H1 (cell line): ENCODE data around the gene PPP4R3C. TPM values are rescaled to one million over a fixed set of nuclear protein-coding genes. Genes with fewer than 3 reads are reported as not detected.

ENCODE experiments used
- CTCF ChIA-PET: fragments of 300-600 bp; sonication (Branson Sonifier 250); formaldehyde crosslinking; loops from one replicate; lab custom pipeline; 2021; ENCODE audit not compliant: partially characterized antibody; lab: Charles Lee
- POLR2A ChIA-PET: fragments of 300-600 bp; sonication (Branson Sonifier 250); formaldehyde crosslinking; loops from one replicate; lab custom pipeline; 2021; ENCODE audit warnings: inconsistent platforms; ENCODE audit not compliant: partially characterized antibody; lab: Charles Lee
- DNase-seq, 2 experiments: peaks; one replicate each; pipeline versions ENCODE4 v3.0.0 to v3.0.0-alpha.2; 2010 to 2022; ENCODE audit warnings: low spot score in 2 of 2, low read depth in 1 of 2, mixed read lengths in 1 of 2
- FAIRE-seq: peaks from 2 replicates; lab custom pipeline; 2011; peaks lifted over from hg19 to GRCh38; lab: Jason Lieb, UNC
- H2AFZ ChIP-seq: 2 replicates; pipeline ENCODE4 v1.8.1; 2012; ENCODE audit warnings: low read length, inconsistent platforms
- H2AK5ac ChIP-seq: 2 replicates; pipeline ENCODE4 v1.6.1; 2013; ENCODE audit warnings: low read depth, low read length
- H2BK120ac ChIP-seq: replicated peaks from 2 replicates; pipeline ENCODE3; 2013; ENCODE audit warnings: low read depth, low read length, inconsistent platforms
- H2BK12ac ChIP-seq: 2 replicates; pipeline ENCODE4 v1.6.1; 2013; ENCODE audit warnings: low read depth, low read length
- H2BK15ac ChIP-seq: 2 replicates; pipeline ENCODE4 v1.6.1; 2013; ENCODE audit warnings: low read length
- H2BK20ac ChIP-seq: 2 replicates; pipeline ENCODE4 v1.6.1; 2013; ENCODE audit warnings: low read length
- H2BK5ac ChIP-seq: 2 replicates; pipeline ENCODE4 v1.6.1; 2013; ENCODE audit warnings: low read depth, low read length
- H3K14ac ChIP-seq: 2 replicates; pipeline ENCODE4 v1.6.1; 2013; ENCODE audit warnings: inconsistent platforms; ENCODE audit not compliant: insufficient read length
- H3K18ac ChIP-seq: 2 replicates; pipeline ENCODE4 v1.6.1; 2013; ENCODE audit warnings: low read length; ENCODE audit errors: extremely low read depth
- H3K23ac ChIP-seq: 2 replicates; pipeline ENCODE4 v1.6.1; 2013; ENCODE audit warnings: inconsistent platforms; ENCODE audit not compliant: insufficient read length
- H3K23me2 ChIP-seq: 2 replicates; pipeline ENCODE4 v1.6.1; 2013; ENCODE audit warnings: low read depth, low read length
- H3K27ac ChIP-seq: 2 replicates; pipeline ENCODE4 v1.6.1; 2011; ENCODE audit warnings: low read depth, low read length, inconsistent platforms
- H3K27me3 ChIP-seq, 4 experiments: replicated peaks in 1 of 4; 1 replicate in 1 of 4; 2 replicates in 3 of 4; pipeline versions ENCODE4 v1.6.1 to v1.8.1; 2011 to 2013; ENCODE audit warnings: low read length in 3 of 4, mild to moderate bottlenecking in 3 of 4, inconsistent platforms in 2 of 4, mixed read lengths in 2 of 4, moderate library complexity in 1 of 4; ENCODE audit not compliant: control insufficient read depth in 3 of 4, insufficient read depth in 3 of 4; ENCODE audit errors: extremely low read depth in 1 of 4
- H3K36me3 ChIP-seq, 4 experiments: 2 replicates each; pipeline versions ENCODE4 v1.6.1 to v1.8.1; 2011 to 2013; ENCODE audit warnings: mild to moderate bottlenecking in 4 of 4, low read length in 3 of 4, moderate library complexity in 2 of 4, control low read depth in 1 of 4, inconsistent platforms in 1 of 4; ENCODE audit not compliant: insufficient read depth in 4 of 4, control insufficient read depth in 2 of 4
- H3K4ac ChIP-seq: replicated peaks from 2 replicates; pipeline ENCODE3; 2013; ENCODE audit warnings: low read length, low read depth, mixed read lengths, inconsistent platforms; ENCODE audit not compliant: insufficient read length
- H3K4me1 ChIP-seq, 4 experiments: replicated peaks in 1 of 4; 1 replicate in 1 of 4; 2 replicates in 3 of 4; pipeline versions ENCODE4 v1.6.1 to v1.8.1; 2011 to 2013; ENCODE audit warnings: low read length in 3 of 4, inconsistent platforms in 2 of 4, mixed read lengths in 1 of 4; ENCODE audit not compliant: insufficient read depth in 4 of 4, control insufficient read depth in 3 of 4
- H3K4me2 ChIP-seq, 2 experiments: 2 replicates each; pipeline versions ENCODE4 v1.6.1 to v1.8.1; 2011 to 2013; ENCODE audit warnings: low read depth in 2 of 2, low read length in 2 of 2, control low read depth in 1 of 2, inconsistent platforms in 1 of 2, mild to moderate bottlenecking in 1 of 2; ENCODE audit not compliant: insufficient read depth in 1 of 2
- H3K4me3 ChIP-seq, 4 experiments: fragments of 200-600, 300-600 bp in 1 of 4; sonication (generic), shearing (Covaris generic), sonication (Bioruptor Twin) in 1 of 4; 2 replicates each; pipeline versions ENCODE4 v1.5.1 to v1.8.1; 2011 to 2016; ENCODE audit warnings: low read length in 4 of 4, low read depth in 3 of 4, control low read depth in 2 of 4, inconsistent platforms in 2 of 4, mild to moderate bottlenecking in 2 of 4, mixed read lengths in 1 of 4, moderate library complexity in 1 of 4; ENCODE audit not compliant: insufficient read depth in 2 of 4; ENCODE audit errors: extremely low read depth in 1 of 4
- H3K56ac ChIP-seq: replicated peaks from 2 replicates; pipeline ENCODE3; 2013; ENCODE audit warnings: low read depth, mild to moderate bottlenecking, mixed read lengths, low read length, inconsistent platforms; ENCODE audit not compliant: insufficient read length
- H3K79me1 ChIP-seq: 2 replicates; pipeline ENCODE4 v1.6.1; 2013; ENCODE audit warnings: low read depth, low read length, control low read depth
- H3K79me2 ChIP-seq, 2 experiments: 2 replicates each; pipeline versions ENCODE4 v1.6.1 to v1.8.1; 2012 to 2013; ENCODE audit warnings: low read length in 2 of 2, mild to moderate bottlenecking in 2 of 2, inconsistent platforms in 1 of 2; ENCODE audit not compliant: insufficient read depth in 2 of 2, control insufficient read depth in 1 of 2
- H3K9ac ChIP-seq, 4 experiments: replicated peaks in 1 of 4; 1 replicate in 1 of 4; 2 replicates in 3 of 4; pipeline versions ENCODE4 v1.6.1 to v1.8.1; 2011 to 2013; ENCODE audit warnings: low read depth in 3 of 4, low read length in 3 of 4, control low read depth in 2 of 4, mild to moderate bottlenecking in 2 of 4, moderate library complexity in 2 of 4, inconsistent platforms in 1 of 4; ENCODE audit errors: extremely low read depth in 1 of 4
- H3K9me3 ChIP-seq, 2 experiments: 2 replicates each; pipeline versions ENCODE4 v1.6.1 to v1.8.1; 2012 to 2013; ENCODE audit warnings: mild to moderate bottlenecking in 2 of 2, moderate library complexity in 2 of 2, control low read depth in 1 of 2, inconsistent platforms in 1 of 2, low read depth in 1 of 2, low read length in 1 of 2, mixed read lengths in 1 of 2; ENCODE audit not compliant: insufficient read depth in 2 of 2
- H4K20me1 ChIP-seq, 2 experiments: replicated peaks in 1 of 2; 2 replicates each; pipeline versions ENCODE3 to v1.8.1; 2011 to 2013; ENCODE audit warnings: inconsistent platforms in 2 of 2, low read length in 2 of 2, mild to moderate bottlenecking in 1 of 2; ENCODE audit not compliant: insufficient read depth in 2 of 2, control insufficient read depth in 1 of 2
- H4K5ac ChIP-seq: 2 replicates; pipeline ENCODE4 v1.6.1; 2013; ENCODE audit warnings: low read length, low read depth, mixed read lengths, inconsistent platforms; ENCODE audit not compliant: insufficient read length
- H4K8ac ChIP-seq: 2 replicates; pipeline ENCODE4 v1.8.0; 2013; ENCODE audit warnings: mild to moderate bottlenecking, moderate library complexity, low read length, inconsistent platforms; ENCODE audit not compliant: insufficient read depth; ENCODE audit errors: extremely low read depth
- H4K91ac ChIP-seq: replicated peaks from 2 replicates; pipeline ENCODE3; 2013; ENCODE audit warnings: low read length, mixed read lengths, inconsistent platforms; ENCODE audit not compliant: insufficient read length
- CEBPB ChIP-seq: IDR thresholded peaks from 2 replicates; pipeline ENCODE4 v1.6.1; 2012; ENCODE audit warnings: low read depth, low read length
- KDM5A ChIP-seq: fragments of 200-600 bp; IDR thresholded peaks from 2 replicates; pipeline ENCODE4 v1.7.1; 2012; ENCODE audit warnings: mild to moderate bottlenecking, low read length, inconsistent platforms, mixed read lengths
- MAFK ChIP-seq: IDR thresholded peaks from 2 replicates; pipeline ENCODE4 v1.6.1; 2012; ENCODE audit warnings: low read depth, mild to moderate bottlenecking, improper control_type of control experiment, low read length
- NRF1 ChIP-seq: IDR thresholded peaks from 2 replicates; pipeline ENCODE4 v1.6.1; 2011; ENCODE audit warnings: mild to moderate bottlenecking, low read depth, low read length, improper control_type of control experiment
- PHF8 ChIP-seq: fragments of 200-600 bp; sonication (generic); conservative IDR thresholded peaks from 2 replicates; pipeline ENCODE4 v1.7.1; 2012; ENCODE audit warnings: low read depth, mild to moderate bottlenecking, inconsistent platforms, low read length, moderate library complexity
- SUZ12 ChIP-seq: fragments of 200-600 bp; sonication (generic); IDR thresholded peaks from 2 replicates; pipeline ENCODE4 v1.6.1; 2012; ENCODE audit warnings: mild to moderate bottlenecking, inconsistent platforms, low read length, moderate library complexity, mixed read lengths
- WGBS, 2 experiments: shearing (Covaris generic) in 1 of 2; methylation state at CpG; one replicate each; pipeline versions ENCODE4 v1.1.6 to v1.1.7; 2013 to 2015; ENCODE audit warnings: low lambda C conversion rate in 2 of 2, mixed read lengths in 2 of 2, inconsistent platforms in 1 of 2, low coverage in 1 of 2, missing lambda C conversion rate in 1 of 2; ENCODE audit not compliant: insufficient replicate concordance in 2 of 2, insufficient coverage in 1 of 2, insufficient read length in 1 of 2; ENCODE audit errors: extremely low coverage in 1 of 2, missing lambda C conversion rate in 1 of 2; 5-methylcytosine and 5-hydroxymethylcytosine counted together
- long read RNA-seq, 2 experiments: library from RNA in 1 of 2; library from capped mRNA in 1 of 2; stranded (forward); transcript quantifications; one replicate each; pipeline ENCODE4 v2.0.0, GENCODE V29; 2021; ENCODE audit warnings: inconsistent platforms in 1 of 2
- polyA minus RNA-seq, 3 experiments: library from RNA; depleted of rRNA, polyadenylated mRNA; stranded (reverse); fragments of >200 nt; gene quantifications; 1 replicate in 2 of 3; 2 replicates in 1 of 3; pipeline ENCODE4 v1.2.3, GENCODE V29; 2011
- polyA plus RNA-seq, 7 experiments: library from polyadenylated mRNA; depleted of rRNA in 3 of 7; stranded (reverse) in 5 of 7; unstranded in 2 of 7; fragments of >200 nt in 5 of 7; fragments of 200-250 nt in 2 of 7; gene quantifications; 1 replicate in 5 of 7; 2 replicates in 1 of 7; 4 replicates in 1 of 7; pipeline versions ENCODE4 v1.2.1 to v1.2.3, GENCODE V29; 2011 to 2013; ENCODE audit warnings: missing spikeins in 2 of 7, mixed read lengths in 2 of 7
- total RNA-seq: library from RNA; stranded (reverse); fragmentation: NEBNext Ultra II Directional; extraction: Animal tissue kit (Norgen Biotek cat#: 25700); gene quantifications from 2 replicates; pipeline ENCODE4 v1.2.1, GENCODE V29; 2021
- TF ChIP-seq, protein P1 (sequence below): IDR thresholded peaks from 2 replicates; pipeline ENCODE4 v1.6.1; 2012; ENCODE audit warnings: inconsistent platforms

PPP4R3C gene
- total RNA-seq (not detected in 2 replicates), polyA plus RNA-seq (2011; rRNA removed) (not detected in 2 replicates), polyA minus RNA-seq (2011; rRNA and poly(A)+ RNA removed) (not detected in 2 replicates)
- polyA plus RNA-seq (2011; cell fraction: cytosol; rRNA removed): not detected
- not detected for polyA plus RNA-seq (2011; cell fraction: nucleus; rRNA removed)
- not detected in 4 replicates for polyA plus RNA-seq (2012, experiment 1 of 2)
- polyA plus RNA-seq (2012, experiment 2 of 2): not detected
- polyA plus RNA-seq (2013, experiment 1 of 2): not detected
- 0.02 TPM for polyA plus RNA-seq (2013, experiment 2 of 2)
- polyA minus RNA-seq (2011; cell fraction: cytosol; rRNA and poly(A)+ RNA removed): not detected
- polyA minus RNA-seq (2011; cell fraction: nucleus; rRNA and poly(A)+ RNA removed): not detected
- long read RNA-seq, experiment 1: 0 reads
- long read RNA-seq, experiment 2: 0 reads

DNA sequence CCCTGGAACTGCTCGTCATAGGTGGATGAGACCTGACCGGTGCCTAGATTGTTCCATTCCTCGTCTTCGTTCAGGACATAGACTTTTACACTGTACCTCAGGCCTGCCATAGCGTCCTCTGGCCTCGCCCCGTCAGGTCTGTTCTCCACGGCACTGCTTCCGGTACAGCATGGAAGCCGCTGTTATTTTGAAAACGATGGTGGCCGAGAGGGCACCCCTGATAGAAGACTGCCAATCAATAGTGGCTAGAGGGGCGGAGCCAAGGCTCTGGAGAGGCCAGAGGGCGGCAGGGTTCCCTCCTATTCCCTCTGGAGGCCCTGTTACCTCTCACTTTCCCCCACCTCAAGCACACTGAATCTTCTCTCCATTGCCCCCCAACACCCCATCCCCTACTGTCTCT lies at the start of gene PPP4R3C:
TSS of gene PPP4R3C (minus strand) at position 155 of the 400 bp plus-strand sequence. CDS start at position 110, 45 bp downstream.
- Histone ChIP-seq H3K36me3 (no peaks in the 10 kb centered on the region), H2BK20ac (no peak within 1 kb of the TSS), H2BK120ac (no peak within 1 kb of the TSS), H3K4me2 (no peak within 1 kb of the TSS), H3K4me3 (no peak within 1 kb of the TSS), H3K18ac (no peak within 1 kb of the TSS), H3K4ac (no peak within 1 kb of the TSS), H3K4me1 (no peaks in the 10 kb centered on the region), H2BK5ac (no peak within 1 kb of the TSS), H3K79me1 (no peaks in the 10 kb centered on the region), H3K14ac (no peak within 1 kb of the TSS), H2BK12ac (no peak within 1 kb of the TSS), H3K9me3 (peaks cover 0 to 7% of the 10 kb centered on the region in 2 experiments; a peak in 1 of 4 replicates), H3K56ac (no peak within 1 kb of the TSS), H4K8ac (no peak within 1 kb of the TSS), H3K27ac (no peak within 1 kb of the TSS), H2AFZ (no peak within 1 kb of the TSS), H3K23ac (no peak within 1 kb of the TSS), H2AK5ac (no peak within 1 kb of the TSS), H3K23me2 (no peaks in the 10 kb centered on the region), H2BK15ac (no peak within 1 kb of the TSS), H3K9ac (no peak within 1 kb of the TSS), H3K79me2 (no peaks in the 10 kb centered on the region), H4K91ac (no peak within 1 kb of the TSS), H3K27me3 (no peaks in the 10 kb centered on the region)
- WGBS, 2 experiments: 100% methylated on average over 6 of the region's 14 CpGs; no CpG with 5 or more reads in 1 of the 2 experiments
- POLR2A ChIA-PET: no interaction called here
- TF ChIP-seq MAFK (no peak), PHF8 (no peak), KDM5A (no peak), CEBPB (no peak), NRF1 (no peak), SUZ12 (no peak)
- TF ChIP-seq, protein P1, sequence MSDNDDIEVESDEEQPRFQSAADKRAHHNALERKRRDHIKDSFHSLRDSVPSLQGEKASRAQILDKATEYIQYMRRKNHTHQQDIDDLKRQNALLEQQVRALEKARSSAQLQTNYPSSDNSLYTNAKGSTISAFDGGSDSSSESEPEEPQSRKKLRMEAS: no peak
- TF ChIP-seq, all 59 proteins: peak for 0
- Histone ChIP-seq H4K5ac (no peak within 1 kb of the TSS), H4K20me1 (no peaks in the 10 kb centered on the region)
- CTCF ChIA-PET: no interaction called here
- FAIRE-seq (no peak), DNase-seq (no peak)
